Skeletal muscle cell (primary cell): ENCODE results near the gene BTBD17.
"Not testable (repeated sequence)": the region's sequence is repeated elsewhere in the genome, so short reads cannot be mapped to it uniquely, and the experiment has no call there.

Experiments used
- DNase-seq: peaks from one replicate; pipeline ENCODE4 v3.0.0-alpha.2; 2010; ENCODE audit warnings: low read depth
- H3K4me3 ChIP-seq: 2 replicates; pipeline ENCODE4 v1.5.1; 2011; ENCODE audit warnings: low read depth, mild to moderate bottlenecking, control low read depth, low read length, moderate library complexity

BTBD17 gene

DNA sequence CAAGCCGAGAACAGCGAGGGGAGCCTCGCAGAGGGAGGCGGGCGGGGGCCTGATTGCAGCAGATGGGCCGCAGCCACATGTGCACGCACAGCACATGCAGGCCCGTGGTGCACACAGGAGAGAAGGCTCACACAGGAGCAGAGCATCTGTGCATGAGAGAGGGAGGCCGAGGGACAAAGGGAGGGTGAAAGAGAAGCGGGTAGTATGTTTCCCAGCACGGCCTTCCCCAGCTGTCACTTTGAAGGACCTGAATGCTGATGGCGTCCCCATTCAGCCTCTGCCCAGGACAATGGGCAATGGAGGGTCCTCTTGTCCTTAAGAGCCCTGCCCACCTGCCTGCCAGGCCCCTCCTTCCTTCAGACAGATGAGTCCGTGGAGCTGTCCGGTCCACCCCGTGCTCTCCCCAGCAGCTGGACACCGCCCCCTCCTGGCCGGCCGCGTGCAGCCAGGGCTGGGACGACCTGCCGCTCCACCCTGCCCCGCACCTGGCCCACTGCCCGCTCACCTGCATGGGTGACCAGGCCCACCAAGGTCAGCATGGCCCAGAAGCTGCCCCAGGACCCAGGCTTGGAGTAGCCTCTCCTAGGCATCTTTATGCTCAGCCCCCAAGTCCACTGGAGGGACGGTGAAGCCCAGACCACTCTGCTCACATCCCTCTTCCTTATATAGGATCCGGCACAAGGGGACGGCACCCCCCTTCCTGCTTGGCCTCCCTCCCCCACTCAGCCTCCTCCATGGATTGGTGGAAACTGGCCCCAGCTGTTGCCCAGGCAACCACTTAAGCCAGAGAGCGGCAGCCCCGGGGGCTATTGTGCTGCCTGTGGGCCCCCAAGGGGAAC, at the start of gene BTBD17:
Gene BTBD17, minus strand, starts transcription at position 639 of the 839 bp plus-strand sequence. Its CDS starts 49 bp downstream, at position 590.
- H3K4me3 ChIP-seq = no peak within 1 kb of the TSS
- DNase-seq = peak; percentile 6

DNA sequence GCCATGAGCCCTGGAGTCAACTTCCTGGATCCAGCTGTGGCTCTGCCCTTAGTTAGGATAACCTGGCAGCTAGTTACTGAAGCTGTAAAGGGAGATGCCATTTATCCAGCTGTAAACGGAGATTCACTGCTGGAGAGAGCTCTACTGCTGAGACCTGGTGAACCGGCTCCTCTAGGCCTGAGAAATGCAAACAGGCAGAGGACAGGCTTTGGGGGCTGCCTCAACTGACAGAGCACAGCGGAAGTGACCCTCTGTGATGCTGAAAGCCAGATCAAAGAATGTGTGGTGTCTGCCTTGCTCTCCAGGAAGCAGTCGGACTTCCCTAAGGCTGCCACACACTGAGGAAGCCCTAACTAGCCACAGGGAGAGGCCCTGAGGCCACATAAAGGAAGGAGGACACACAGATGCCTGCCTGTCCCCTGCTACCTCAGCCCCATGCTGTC, 48.4 kb upstream of the BTBD17 start:
- no peak overlapping the region for H3K4me3 ChIP-seq
- DNase-seq = no peak

DNA sequence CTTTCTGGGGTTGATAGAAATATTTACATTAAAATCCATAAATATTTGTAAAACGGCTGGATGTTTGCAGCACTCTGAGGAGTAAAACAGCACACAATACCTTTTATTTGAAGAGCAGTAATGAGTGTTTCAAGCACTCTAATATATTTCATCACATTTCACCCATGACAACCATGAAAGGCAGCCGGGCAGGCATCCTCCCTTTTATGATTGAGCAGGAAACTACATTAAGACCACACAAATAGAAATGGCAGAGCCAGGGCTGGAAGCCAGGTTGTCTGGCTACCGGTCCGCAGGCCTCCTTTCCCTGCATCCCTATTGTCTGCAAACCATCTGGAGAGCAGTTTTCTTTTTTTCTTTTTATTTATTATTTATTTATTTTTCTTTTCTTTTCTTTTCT, 47.1 kb upstream of the BTBD17 start:
- no peak for DNase-seq
- no peak overlapping the region for H3K4me3 ChIP-seq

DNA sequence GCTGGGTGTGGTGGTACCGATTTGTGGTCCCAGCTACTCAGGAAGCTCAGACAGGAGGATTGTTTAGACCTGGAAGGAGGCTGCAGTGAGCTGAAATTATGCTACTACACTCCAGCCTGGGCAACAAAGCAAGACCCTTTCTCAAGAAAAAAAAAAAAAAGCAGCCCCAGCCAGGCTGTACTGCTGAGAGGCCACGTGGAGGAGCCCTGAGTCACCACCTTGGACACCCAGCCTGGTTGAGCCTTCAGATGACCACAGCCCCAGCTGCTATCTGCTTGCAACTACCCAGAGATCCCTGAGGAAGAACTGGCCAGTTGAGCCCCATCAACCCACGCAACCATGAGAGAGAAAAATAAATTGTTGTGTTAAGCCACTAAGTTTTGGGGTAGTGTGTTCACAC, 46.6 kb upstream of the BTBD17 start:
- no peak overlapping the region for H3K4me3 ChIP-seq
- no peak for DNase-seq

- no peak for DNase-seq
- no peak overlapping the region for H3K4me3 ChIP-seq
These were observed 45.7 kb upstream of the BTBD17 start for GRCh38 chr17:74407384-74407783.

GRCh38 chr17:74405311-74405710, 43.6 kb upstream of the BTBD17 start:
- not testable (repeated sequence) for H3K4me3 ChIP-seq, DNase-seq

DNA sequence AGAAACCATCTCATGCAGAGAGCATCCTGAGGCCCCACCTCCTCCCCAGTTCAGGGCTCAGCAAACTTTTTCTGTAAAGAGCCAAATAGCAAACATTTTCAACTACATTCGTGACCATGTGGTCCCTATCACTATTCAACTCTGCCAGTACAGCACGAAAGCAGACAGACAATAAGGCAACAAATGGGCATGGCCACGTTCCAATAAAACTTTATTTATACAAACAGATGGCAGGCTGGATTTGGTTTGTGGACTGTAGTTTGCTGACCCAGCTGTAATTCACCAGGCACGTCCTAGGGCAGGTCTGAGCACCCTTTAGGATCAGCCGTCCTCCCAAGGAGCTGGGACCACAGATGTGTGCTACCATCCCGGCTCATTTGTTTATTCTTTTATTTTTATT, 43.1 kb upstream of the BTBD17 start:
- DNase-seq = no peak
- H3K4me3 ChIP-seq = no peak overlapping the region

- H3K4me3 ChIP-seq = no peak overlapping the region
- DNase-seq = no peak
These were observed 42.5 kb upstream of the BTBD17 start for GRCh38 chr17:74404218-74404617.

GRCh38 chr17:74403512-74404137, 42.0 kb upstream of the BTBD17 start:
- H3K4me3 ChIP-seq = no peak overlapping the region
- no peak for DNase-seq

DNA sequence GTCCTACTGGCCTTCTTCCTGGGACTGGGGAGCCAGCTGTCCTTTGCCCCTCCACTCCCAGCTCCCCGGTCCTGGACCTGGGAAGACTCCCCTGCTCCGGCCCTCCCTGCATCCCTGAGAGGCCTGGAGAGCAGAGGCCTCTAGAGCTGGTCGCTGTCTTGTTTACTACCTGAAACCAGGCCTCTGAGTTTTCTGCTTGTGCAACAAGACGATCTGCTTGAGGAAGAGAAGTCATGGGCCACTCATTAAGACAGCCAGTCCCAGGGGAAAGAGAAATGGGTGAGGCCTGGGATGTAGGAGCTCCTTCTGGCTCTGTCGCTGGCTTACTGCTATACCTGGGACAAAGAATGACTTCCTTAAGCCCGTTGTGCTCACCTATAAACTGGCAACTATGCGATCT, 40.4 kb upstream of the BTBD17 start:
- H3K4me3 ChIP-seq = no peak overlapping the region
- no peak for DNase-seq

GRCh38 chr17:74396567-74396966, 34.9 kb upstream of the BTBD17 start:
- H3K4me3 ChIP-seq = no peak overlapping the region
- DNase-seq = no peak

GRCh38 chr17:74394977-74395376, 33.3 kb upstream of the BTBD17 start:
- no peak for DNase-seq
- H3K4me3 ChIP-seq = no peak overlapping the region

DNA sequence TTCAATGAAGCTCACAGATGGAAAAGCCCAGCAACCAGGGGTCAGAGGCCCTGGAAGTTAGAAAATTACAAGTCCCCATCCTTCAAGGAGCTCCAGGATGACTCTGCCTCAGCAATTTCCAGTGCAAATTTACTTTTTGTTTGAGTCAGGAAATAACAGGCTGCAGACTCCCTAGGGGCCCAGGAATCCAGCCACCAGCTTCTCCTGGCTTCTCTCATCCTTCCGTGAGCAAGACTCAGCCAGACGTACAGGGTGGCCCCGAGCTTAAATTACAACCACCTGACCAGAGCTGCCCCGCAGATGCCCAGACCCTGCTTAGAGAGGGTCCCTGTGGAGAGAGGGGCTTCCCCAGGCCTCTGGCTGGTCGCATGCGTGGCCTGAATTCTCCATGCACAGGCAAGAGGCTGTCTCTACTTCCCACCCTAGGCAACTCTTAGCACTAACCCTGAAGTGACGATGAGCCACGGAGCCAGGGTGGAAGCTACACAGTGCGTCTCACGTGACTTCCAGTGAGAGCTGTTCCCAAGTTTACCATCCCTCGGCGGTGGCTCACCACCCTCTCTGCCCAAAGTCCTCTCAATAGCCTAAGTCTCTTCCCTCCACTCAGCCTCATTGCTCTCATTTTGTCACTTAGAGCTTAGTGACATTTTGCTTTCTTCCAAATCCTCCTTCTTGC, 32.7 kb upstream of the BTBD17 start:
- H3K4me3 ChIP-seq = no peak overlapping the region
- DNase-seq = no peak

DNA sequence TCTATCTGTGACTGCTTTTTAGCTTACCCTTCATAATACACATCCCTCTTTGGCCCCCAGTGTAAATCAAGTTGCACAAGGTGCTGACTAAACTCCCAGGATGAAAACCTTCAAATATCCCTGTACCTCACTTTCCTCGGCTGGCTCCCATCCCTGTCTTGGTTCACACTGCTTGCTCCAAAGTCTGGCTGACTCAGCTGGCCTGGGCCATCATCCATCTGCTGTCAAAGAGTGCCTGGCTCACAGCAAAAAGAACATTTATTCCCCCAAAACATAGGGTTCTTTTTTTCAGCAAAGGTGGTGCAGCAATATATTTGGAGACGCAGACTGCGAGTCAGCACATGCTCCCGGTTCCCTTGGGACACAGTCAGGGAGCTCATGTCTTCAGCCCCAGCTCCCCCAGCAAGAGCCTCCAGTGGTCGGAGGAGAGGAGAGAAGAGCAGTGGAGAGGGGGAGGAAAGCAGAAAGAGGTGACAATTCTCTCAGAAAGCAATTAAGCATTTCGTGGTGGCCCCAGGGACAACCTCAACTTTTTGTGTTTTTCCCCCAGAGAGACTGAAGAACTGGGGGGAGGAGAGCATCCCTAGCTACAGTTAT, 31.8 kb upstream of the BTBD17 start:
- no peak overlapping the region for H3K4me3 ChIP-seq
- DNase-seq = no peak

GRCh38 chr17:74392848-74393247, 31.2 kb upstream of the BTBD17 start:
- no peak overlapping the region for H3K4me3 ChIP-seq
- no peak for DNase-seq

DNA sequence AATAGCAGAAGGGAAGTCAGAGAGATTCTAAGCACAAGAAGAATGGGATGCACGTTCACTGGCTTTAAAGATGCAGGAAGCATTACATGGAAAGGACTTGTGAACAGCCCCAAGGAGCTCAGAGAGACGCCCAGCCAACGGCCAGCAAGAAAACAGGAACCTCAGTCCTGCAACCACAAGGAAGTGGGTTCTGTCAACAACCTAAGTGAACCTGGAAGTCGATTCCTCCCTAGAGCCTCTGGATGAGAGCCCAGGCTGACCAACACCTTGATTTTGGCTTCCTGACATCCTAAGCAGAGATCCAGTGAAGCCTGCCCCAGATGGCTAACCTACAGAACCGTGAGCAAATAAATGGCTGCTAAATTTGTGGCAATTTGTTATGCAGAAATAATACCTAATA, 30.1 kb upstream of the BTBD17 start:
- H3K4me3 ChIP-seq = no peak overlapping the region
- DNase-seq = no peak

- no peak overlapping the region for H3K4me3 ChIP-seq
- DNase-seq = no peak
These were observed 29.3 kb upstream of the BTBD17 start for GRCh38 chr17:74390680-74391653.

DNA sequence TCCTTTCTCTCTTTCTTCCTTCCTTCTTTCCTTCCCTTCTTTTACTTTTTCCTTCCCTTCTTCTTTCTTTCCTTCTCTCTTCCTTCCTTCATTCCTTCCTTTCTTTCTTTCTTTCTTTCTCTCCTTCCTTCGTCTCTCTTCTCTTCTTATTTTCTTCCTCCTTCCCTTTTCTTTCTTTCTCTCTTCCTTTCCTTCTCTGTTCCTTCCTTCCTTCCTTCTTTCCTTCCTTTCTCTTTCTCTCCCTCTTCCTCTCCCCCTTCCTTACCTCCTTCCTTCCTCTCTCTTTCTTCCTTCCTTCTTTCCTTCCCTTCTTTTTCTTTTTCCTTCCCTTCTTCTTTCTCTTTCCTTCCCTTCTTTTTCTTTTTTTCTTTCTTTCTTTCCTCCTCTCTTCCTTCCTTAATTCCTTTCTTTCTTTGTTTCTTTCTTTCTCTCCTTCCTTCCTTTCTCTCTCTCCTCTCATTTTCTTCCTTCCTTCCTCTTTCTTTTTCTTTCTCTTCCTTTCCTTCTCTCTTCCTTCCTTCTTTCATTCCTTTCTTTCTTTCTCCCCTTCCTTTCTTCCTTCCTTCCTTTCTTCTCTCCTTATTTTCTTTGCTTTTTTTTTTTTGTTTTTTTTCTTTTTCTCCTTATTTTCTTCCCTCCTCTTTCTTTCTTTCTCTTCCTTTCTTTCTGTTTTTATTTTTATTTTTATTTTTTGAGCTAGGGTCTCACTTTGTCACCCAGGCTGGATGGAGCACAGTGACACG, 28.4 kb upstream of the BTBD17 start:
- H3K4me3 ChIP-seq = no peak overlapping the region
- DNase-seq = no peak
